ENCODE results near the gene LRRC14B. TPM values are rescaled to one million over a fixed set of nuclear protein-coding genes. Genes with fewer than 3 reads are reported as not detected.

The LRRC14B gene
- total and polyA plus RNA-seq, 2 experiments from 2014 or later = not detected

- H3K4me1 ChIP-seq (ENCODE audit: insufficient read depth) = no peaks in the 10 kb centered on the region
- H3K27ac ChIP-seq = no peak overlapping the region
- no peaks in the 10 kb centered on the region for H3K79me2 ChIP-seq (ENCODE audit: insufficient read depth)
- in situ Hi-C loops (cut with MboI) = no loop called here
- H3K9me3 ChIP-seq (ENCODE audit: low read depth) = no peaks in the 10 kb centered on the region
- DNase-seq = no peak
- H3K4me3 ChIP-seq = no peak overlapping the region
- H4K20me1 ChIP-seq (ENCODE audit: insufficient read depth) = no peaks in the 10 kb centered on the region
- H3K27me3 ChIP-seq (replicated peaks; ENCODE audit: insufficient read depth) = no peaks in the 10 kb centered on the region; the same call in 1 of the 2 replicates
- 70 to 75% methylated on average over 11 of the region's 11 CpGs for WGBS, 2 experiments (ENCODE audit: low coverage in 1 of 2, low lambda C conversion rate in 2 of 2, missing lambda C conversion rate in 2 of 2)
- no peaks in the 10 kb centered on the region for H3K36me3 ChIP-seq (ENCODE audit: low read depth)
- no peak overlapping the region for H3K4me2 ChIP-seq (ENCODE audit: unreplicated experiment)
- no peak for TF ChIP-seq EZH2phosphoT487 (IDR thresholded peaks at IDR 0.05; ENCODE audit: insufficient read depth, low read depth)
- TF ChIP-seq EZH2 (IDR thresholded peaks at IDR 0.05; ENCODE audit: insufficient read depth, poor library complexity, severe bottlenecking) = no peak
- no peaks in the 10 kb centered on the region for H3K9me2 ChIP-seq (ENCODE audit: insufficient read depth)
- H3K9ac ChIP-seq = no peak overlapping the region
- H3F3A ChIP-seq (ENCODE audit: insufficient read depth) = no peaks in the 10 kb centered on the region
- H2AFZ ChIP-seq = no peak overlapping the region
These were observed 1.3 kb upstream of the LRRC14B start for GRCh38 chr5:189976-190365.

GRCh38 chr5:190366-191035 lies 794 bp upstream of the LRRC14B start:
- H3K27ac ChIP-seq = no peak overlapping the region
- H3K4me3 ChIP-seq = no peak overlapping the region
- 67 to 69% methylated on average over 15 to 16 of the region's 16 CpGs for WGBS, 2 experiments (ENCODE audit: low coverage in 1 of 2, low lambda C conversion rate in 2 of 2, missing lambda C conversion rate in 2 of 2)

GRCh38 chr5:191949-192690 lies 825 bp downstream of the LRRC14B start:
- no peaks in the 10 kb centered on the region; the same call in 1 of the 2 replicates for H3K27me3 ChIP-seq (replicated peaks; ENCODE audit: insufficient read depth)
- no peak for DNase-seq
- no peak overlapping the region for H3K4me2 ChIP-seq (ENCODE audit: unreplicated experiment)
- H3K27ac ChIP-seq = no peak overlapping the region
- no peak for TF ChIP-seq EZH2 (IDR thresholded peaks at IDR 0.05; ENCODE audit: insufficient read depth, poor library complexity, severe bottlenecking)
- TF ChIP-seq EZH2phosphoT487 (IDR thresholded peaks at IDR 0.05; ENCODE audit: insufficient read depth, low read depth) = no peak
- no peaks in the 10 kb centered on the region for H3F3A ChIP-seq (ENCODE audit: insufficient read depth)
- H3K9ac ChIP-seq = no peak overlapping the region
- H3K9me3 ChIP-seq (ENCODE audit: low read depth) = no peaks in the 10 kb centered on the region
- no peaks in the 10 kb centered on the region for H3K9me2 ChIP-seq (ENCODE audit: insufficient read depth)
- WGBS, 2 experiments (ENCODE audit: low coverage in 1 of 2, low lambda C conversion rate in 2 of 2, missing lambda C conversion rate in 2 of 2) = 85 to 89% methylated on average over 41 to 45 of the region's 46 CpGs
- no peaks in the 10 kb centered on the region for H3K36me3 ChIP-seq (ENCODE audit: low read depth)
- H2AFZ ChIP-seq = no peak overlapping the region
- no peak overlapping the region for H3K4me3 ChIP-seq
- H3K4me1 ChIP-seq (ENCODE audit: insufficient read depth) = no peaks in the 10 kb centered on the region
- in situ Hi-C loops (cut with MboI) = no loop called here
- no peaks in the 10 kb centered on the region for H3K79me2 ChIP-seq (ENCODE audit: insufficient read depth)
- no peaks in the 10 kb centered on the region for H4K20me1 ChIP-seq (ENCODE audit: insufficient read depth)

More at GRCh38 chr5:190366-191035, 794 bp upstream of the LRRC14B start:
- no peaks in the 10 kb centered on the region for H3K79me2 ChIP-seq (ENCODE audit: insufficient read depth)
- H3F3A ChIP-seq (ENCODE audit: insufficient read depth) = no peaks in the 10 kb centered on the region
- no peak overlapping the region for H3K4me2 ChIP-seq (ENCODE audit: unreplicated experiment)
- DNase-seq = no peak
- no peaks in the 10 kb centered on the region for H3K4me1 ChIP-seq (ENCODE audit: insufficient read depth)
- H4K20me1 ChIP-seq (ENCODE audit: insufficient read depth) = no peaks in the 10 kb centered on the region
- H3K36me3 ChIP-seq (ENCODE audit: low read depth) = no peaks in the 10 kb centered on the region
- H3K27me3 ChIP-seq (replicated peaks; ENCODE audit: insufficient read depth) = no peaks in the 10 kb centered on the region; the same call in 1 of the 2 replicates
- H2AFZ ChIP-seq = no peak overlapping the region
- no peak for TF ChIP-seq EZH2phosphoT487 (IDR thresholded peaks at IDR 0.05; ENCODE audit: insufficient read depth, low read depth)
- no peak for TF ChIP-seq EZH2 (IDR thresholded peaks at IDR 0.05; ENCODE audit: insufficient read depth, poor library complexity, severe bottlenecking)
- no peaks in the 10 kb centered on the region for H3K9me2 ChIP-seq (ENCODE audit: insufficient read depth)
- in situ Hi-C loops (cut with MboI) = no loop called here
- H3K9me3 ChIP-seq (ENCODE audit: low read depth) = no peaks in the 10 kb centered on the region
- H3K9ac ChIP-seq = no peak overlapping the region

- no peak overlapping the region for H3K27ac ChIP-seq
- no peaks in the 10 kb centered on the region for H3K79me2 ChIP-seq (ENCODE audit: insufficient read depth)
- no peak for DNase-seq
- H3K36me3 ChIP-seq (ENCODE audit: low read depth) = no peaks in the 10 kb centered on the region
- TF ChIP-seq EZH2 (IDR thresholded peaks at IDR 0.05; ENCODE audit: insufficient read depth, poor library complexity, severe bottlenecking) = no peak
- no peak for TF ChIP-seq EZH2phosphoT487 (IDR thresholded peaks at IDR 0.05; ENCODE audit: insufficient read depth, low read depth)
- no peak overlapping the region for H2AFZ ChIP-seq
- H4K20me1 ChIP-seq (ENCODE audit: insufficient read depth) = no peaks in the 10 kb centered on the region
- H3K9ac ChIP-seq = no peak overlapping the region
- no peaks in the 10 kb centered on the region for H3K4me1 ChIP-seq (ENCODE audit: insufficient read depth)
- in situ Hi-C loops (cut with MboI) = no loop called here
- H3K9me3 ChIP-seq (ENCODE audit: low read depth) = no peaks in the 10 kb centered on the region
- H3K27me3 ChIP-seq (replicated peaks; ENCODE audit: insufficient read depth) = no peaks in the 10 kb centered on the region; the same call in 1 of the 2 replicates
- no peaks in the 10 kb centered on the region for H3K9me2 ChIP-seq (ENCODE audit: insufficient read depth)
- H3K4me2 ChIP-seq (ENCODE audit: unreplicated experiment) = no peak overlapping the region
- WGBS, 2 experiments (ENCODE audit: low coverage in 1 of 2, low lambda C conversion rate in 2 of 2, missing lambda C conversion rate in 2 of 2) = 68 to 69% methylated on average over 9 of the region's 9 CpGs
- H3K4me3 ChIP-seq = no peak overlapping the region
- H3F3A ChIP-seq (ENCODE audit: insufficient read depth) = no peaks in the 10 kb centered on the region
These were observed 1.3 kb downstream of the LRRC14B start for GRCh38 chr5:192691-192969.
